GM08714 (cell line): ENCODE measurements around the gene RPTOR.
"Not testable (repeated sequence)": the region's sequence is repeated elsewhere in the genome, so short reads cannot be mapped to it uniquely, and the experiment has no call there.

ENCODE experiments used
- H3K4me3 ChIP-seq: fragments of 200-500 bp; sonication (Bioruptor generic); 2 replicates; pipeline ENCODE4 v1.5.1; 2014; ENCODE audit warnings: mild to moderate bottlenecking, low read length, inconsistent platforms
- ZNF274 ChIP-seq: IDR thresholded peaks from 2 replicates; pipeline ENCODE4 v1.6.1; 2012; ENCODE audit warnings: mild to moderate bottlenecking, low read depth, low read length

Gene RPTOR

GRCh38 chr17:80761110-80761871, 216.7 kb downstream of the RPTOR start:
- no peak overlapping the region for H3K4me3 ChIP-seq
- TF ChIP-seq ZNF274, result no peak

- no peak overlapping the region for H3K4me3 ChIP-seq
Observed at GRCh38 chr17:80762076-80762475, 217.4 kb downstream of the RPTOR start.

GRCh38 chr17:80763293-80763867, 218.7 kb downstream of the RPTOR start:
- TF ChIP-seq ZNF274, result no peak
- no peak overlapping the region for H3K4me3 ChIP-seq

More at GRCh38 chr17:80762076-80762475, 217.4 kb downstream of the RPTOR start:
- TF ChIP-seq ZNF274, result no peak

- not testable (repeated sequence) for H3K4me3 ChIP-seq
Observed at GRCh38 chr17:80764627-80765145, 220.0 kb downstream of the RPTOR start.

GRCh38 chr17:80765241-80765961, 220.8 kb downstream of the RPTOR start:
- TF ChIP-seq ZNF274, result no peak
- no peak overlapping the region; the same call in 1 of the 2 replicates for H3K4me3 ChIP-seq

GRCh38 chr17:80766290-80766855, 221.7 kb downstream of the RPTOR start:
- TF ChIP-seq ZNF274, result no peak

GRCh38 chr17:80768389-80768788, 223.8 kb downstream of the RPTOR start:
- no peak for TF ChIP-seq ZNF274
- no peak overlapping the region for H3K4me3 ChIP-seq

More at GRCh38 chr17:80766290-80766855, 221.7 kb downstream of the RPTOR start:
- no peak overlapping the region for H3K4me3 ChIP-seq

GRCh38 chr17:80768936-80769335, 224.3 kb downstream of the RPTOR start:
- TF ChIP-seq ZNF274, result no peak
- no peak overlapping the region for H3K4me3 ChIP-seq

GRCh38 chr17:80769516-80769915, 224.9 kb downstream of the RPTOR start:
- H3K4me3 ChIP-seq, result no peak overlapping the region
- no peak for TF ChIP-seq ZNF274

- TF ChIP-seq ZNF274, result no peak
- H3K4me3 ChIP-seq, result no peak overlapping the region
Observed at GRCh38 chr17:80769936-80770625, 225.4 kb downstream of the RPTOR start.

- TF ChIP-seq ZNF274, result no peak
- no peak overlapping the region for H3K4me3 ChIP-seq
Observed at GRCh38 chr17:80770881-80771611, 226.4 kb downstream of the RPTOR start.

- no peak for TF ChIP-seq ZNF274
- no peak overlapping the region for H3K4me3 ChIP-seq
Observed at GRCh38 chr17:80771612-80772005, 227.0 kb downstream of the RPTOR start.

- no peak overlapping the region for H3K4me3 ChIP-seq
- no peak for TF ChIP-seq ZNF274
Observed at GRCh38 chr17:80772906-80773242, 228.2 kb downstream of the RPTOR start.
